MCF 10A (cell line): ENCODE results near the gene ZKSCAN2. TPM values are rescaled to one million over a fixed set of nuclear protein-coding genes. Genes with fewer than 3 reads are reported as not detected.
A peak's percentile ranks its signal among the peaks of the same experiment; 100 is the strongest.

Source experiments
- BruUV-seq: library from RNA; stranded (reverse); fragments of 400-500 nt; replicated peaks from 2 replicates; lab custom pipeline; 2021; lab: Mats Ljungman, UMichigan
- CTCF ChIA-PET: fragments of 300-600 bp; sonication (Branson Sonifier 250); formaldehyde crosslinking; extraction: SDS; loops from one replicate; lab custom pipeline; 2021; ENCODE audit warnings: antibody characterized with exemption, inconsistent platforms; lab: Yijun Ruan, JAX
- POLR2A ChIA-PET: fragments of 300-600, 350-650 bp; sonication (Branson Sonifier 250); formaldehyde crosslinking; extraction: SDS; loops from one replicate; lab custom pipeline; 2020; ENCODE audit warnings: antibody characterized with exemption, inconsistent platforms; lab: Yijun Ruan, JAX
- DNase-seq: peaks from one replicate; pipeline ENCODE4 v3.0.0-alpha.2; 2018; ENCODE audit not compliant: unreplicated experiment
- H3K27ac Mint-ChIP-seq: one replicate; pipeline ENCODE4 v1.8.0; 2022; ENCODE audit warnings: mild to moderate bottlenecking, low read depth, mixed read lengths; ENCODE audit not compliant: unreplicated experiment
- H3K27me3 Mint-ChIP-seq: one replicate; pipeline ENCODE4 v1.8.0; 2022; ENCODE audit warnings: mixed read lengths; ENCODE audit not compliant: insufficient read depth, unreplicated experiment
- H3K36me3 Mint-ChIP-seq: one replicate; pipeline ENCODE4 v1.8.0; 2022; ENCODE audit warnings: mild to moderate bottlenecking, moderate library complexity, mixed read lengths; ENCODE audit not compliant: insufficient read depth, unreplicated experiment
- H3K4me1 Mint-ChIP-seq: one replicate; pipeline ENCODE4 v1.8.0; 2022; ENCODE audit warnings: mixed read lengths; ENCODE audit not compliant: insufficient read depth, unreplicated experiment
- H3K4me3 Mint-ChIP-seq: one replicate; pipeline ENCODE4 v1.8.0; 2022; ENCODE audit warnings: mild to moderate bottlenecking, moderate library complexity, mixed read lengths; ENCODE audit not compliant: unreplicated experiment
- H3K9me3 Mint-ChIP-seq: one replicate; pipeline ENCODE4 v1.8.0; 2022; ENCODE audit warnings: mixed read lengths; ENCODE audit not compliant: unreplicated experiment
- intact Hi-C: fragments of 100-400 bp; cut with micrococcal nuclease; formaldehyde crosslinking; loops from 2 replicates; pipeline ENCODE4 v1.14.1; 2022
- total RNA-seq: library from RNA; stranded (reverse); gene quantifications from 2 replicates; pipeline ENCODE4 v1.2.3, GENCODE V29; 2022
- TF ChIP-seq, protein P1 (sequence below): fragments of 200-600 bp; IDR thresholded peaks from one replicate; pipeline ENCODE4 v1.8.0; 2022; ENCODE audit warnings: antibody characterized with exemption, mild to moderate bottlenecking; ENCODE audit not compliant: unreplicated experiment

Gene ZKSCAN2
- total RNA-seq, 1 experiment from 2014 or later, result 7.8 TPM

DNA sequence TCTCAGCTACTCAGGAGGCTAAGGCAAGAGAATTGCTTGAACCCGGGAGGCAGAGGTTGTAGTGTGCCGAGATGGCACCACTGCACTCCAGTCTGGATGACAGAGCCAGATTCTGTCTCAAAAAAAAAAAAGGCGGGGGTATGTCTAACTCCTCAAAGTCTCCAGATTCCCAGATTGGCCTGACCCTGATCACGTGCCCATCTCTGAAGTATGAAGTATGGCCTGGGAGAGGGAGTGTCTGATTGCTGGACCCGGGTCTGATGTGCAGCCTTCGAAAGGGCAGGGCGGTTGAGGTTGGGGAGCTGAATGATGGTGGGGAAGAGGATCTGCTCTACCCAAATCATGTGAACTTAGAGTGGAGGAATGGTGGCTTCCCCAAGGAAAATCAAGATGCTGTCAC lies 58.2 kb downstream of the ZKSCAN2 start:
- H3K36me3 Mint-ChIP-seq, result no peaks in the 10 kb centered on the region
- POLR2A ChIA-PET, result no interaction called here
- H3K9me3 Mint-ChIP-seq, result no peaks in the 10 kb centered on the region
- BruUV-seq, result no TSS peak
- no peak for DNase-seq
- intact Hi-C loops, result no loop called here
- CTCF ChIA-PET, result interaction anchor here (0.7 to 0.8 kb wide), 2 partner anchors 87 to 680 kb away, joined by 3 to 4 read pairs; no protein-coding TSS in a partner anchor
- no peaks in the 10 kb centered on the region for H3K4me1 Mint-ChIP-seq
- no peak overlapping the region for H3K4me3 Mint-ChIP-seq
- TF ChIP-seq, protein P1, sequence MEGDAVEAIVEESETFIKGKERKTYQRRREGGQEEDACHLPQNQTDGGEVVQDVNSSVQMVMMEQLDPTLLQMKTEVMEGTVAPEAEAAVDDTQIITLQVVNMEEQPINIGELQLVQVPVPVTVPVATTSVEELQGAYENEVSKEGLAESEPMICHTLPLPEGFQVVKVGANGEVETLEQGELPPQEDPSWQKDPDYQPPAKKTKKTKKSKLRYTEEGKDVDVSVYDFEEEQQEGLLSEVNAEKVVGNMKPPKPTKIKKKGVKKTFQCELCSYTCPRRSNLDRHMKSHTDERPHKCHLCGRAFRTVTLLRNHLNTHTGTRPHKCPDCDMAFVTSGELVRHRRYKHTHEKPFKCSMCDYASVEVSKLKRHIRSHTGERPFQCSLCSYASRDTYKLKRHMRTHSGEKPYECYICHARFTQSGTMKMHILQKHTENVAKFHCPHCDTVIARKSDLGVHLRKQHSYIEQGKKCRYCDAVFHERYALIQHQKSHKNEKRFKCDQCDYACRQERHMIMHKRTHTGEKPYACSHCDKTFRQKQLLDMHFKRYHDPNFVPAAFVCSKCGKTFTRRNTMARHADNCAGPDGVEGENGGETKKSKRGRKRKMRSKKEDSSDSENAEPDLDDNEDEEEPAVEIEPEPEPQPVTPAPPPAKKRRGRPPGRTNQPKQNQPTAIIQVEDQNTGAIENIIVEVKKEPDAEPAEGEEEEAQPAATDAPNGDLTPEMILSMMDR, result no peak
- no peaks in the 10 kb centered on the region for H3K27me3 Mint-ChIP-seq
- no peak overlapping the region for H3K27ac Mint-ChIP-seq

DNA sequence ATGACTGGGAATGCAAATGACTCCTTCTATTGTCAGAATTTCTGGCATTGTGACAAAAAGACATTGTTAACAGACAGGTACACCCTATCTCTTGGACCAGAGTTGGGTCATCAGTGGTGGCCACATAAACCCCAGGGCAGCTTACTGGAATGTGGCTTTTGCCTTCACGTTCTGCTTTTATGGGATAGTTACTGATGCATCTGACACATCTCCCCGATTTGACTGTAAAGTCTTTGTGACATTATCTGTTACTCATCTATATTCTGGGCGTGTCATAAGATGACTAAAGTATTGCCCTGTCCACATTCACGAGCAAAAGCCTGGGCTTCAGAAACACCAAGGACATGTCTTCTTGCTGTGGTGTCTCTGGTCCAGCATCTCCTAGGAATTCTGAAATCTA lies 59.6 kb downstream of the ZKSCAN2 start:
- no peaks in the 10 kb centered on the region for H3K36me3 Mint-ChIP-seq
- H3K27me3 Mint-ChIP-seq, result no peaks in the 10 kb centered on the region
- intact Hi-C loops, result no loop called here
- H3K4me1 Mint-ChIP-seq, result no peaks in the 10 kb centered on the region
- no peak overlapping the region for H3K4me3 Mint-ChIP-seq
- H3K9me3 Mint-ChIP-seq, result no peaks in the 10 kb centered on the region
- TF ChIP-seq, protein P1, result no peak
- no peak for DNase-seq
- POLR2A ChIA-PET, result no interaction called here
- no TSS peak for BruUV-seq
- no peak overlapping the region for H3K27ac Mint-ChIP-seq
- CTCF ChIA-PET, result no interaction called here

DNA sequence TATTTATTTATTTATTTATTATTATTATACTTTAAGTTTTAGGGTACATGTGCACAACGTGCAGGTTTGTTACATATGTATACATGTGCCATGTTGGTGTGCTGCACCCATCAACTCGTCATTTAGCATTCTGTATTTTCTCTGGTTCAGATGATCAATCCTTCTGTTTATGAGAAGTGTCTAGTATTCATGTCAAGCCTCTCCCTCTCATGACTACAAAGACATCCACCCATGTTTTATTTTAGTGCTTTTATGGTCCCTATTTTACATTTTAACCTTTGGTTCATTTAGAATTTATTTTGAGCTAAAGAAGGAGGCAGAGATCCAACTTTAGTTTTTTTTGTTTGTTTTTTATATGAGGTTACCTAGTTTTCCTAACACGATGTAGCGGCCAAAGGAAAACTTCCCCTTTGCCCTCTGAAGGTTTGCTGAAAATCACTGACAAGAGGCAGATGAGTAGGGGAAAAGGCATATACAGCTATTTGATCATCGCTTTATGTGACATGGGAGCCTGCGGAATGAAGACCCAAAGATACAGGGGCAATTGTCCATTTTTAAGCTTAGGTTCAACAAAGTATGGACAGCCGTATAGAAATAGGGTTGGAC lies 63.3 kb downstream of the ZKSCAN2 start:
- Mint-ChIP-seq H3K36me3 (no peaks in the 10 kb centered on the region), H3K9me3 (no peaks in the 10 kb centered on the region), H3K27ac (peak overlapping the region; percentile 28), H3K27me3 (no peaks in the 10 kb centered on the region), H3K4me1 (no peaks in the 10 kb centered on the region), H3K4me3 (no peak overlapping the region)
- BruUV-seq, result no TSS peak
- intact Hi-C loops, result no loop called here
- DNase-seq, result no peak
- TF ChIP-seq, protein P1, result no peak
- POLR2A ChIA-PET, result no interaction called here
- CTCF ChIA-PET, result interaction anchor here (0.6 to 1.3 kb wide), 3 partner anchors 27 to 360 kb away, joined by 3 read pairs; no protein-coding TSS in a partner anchor

DNA sequence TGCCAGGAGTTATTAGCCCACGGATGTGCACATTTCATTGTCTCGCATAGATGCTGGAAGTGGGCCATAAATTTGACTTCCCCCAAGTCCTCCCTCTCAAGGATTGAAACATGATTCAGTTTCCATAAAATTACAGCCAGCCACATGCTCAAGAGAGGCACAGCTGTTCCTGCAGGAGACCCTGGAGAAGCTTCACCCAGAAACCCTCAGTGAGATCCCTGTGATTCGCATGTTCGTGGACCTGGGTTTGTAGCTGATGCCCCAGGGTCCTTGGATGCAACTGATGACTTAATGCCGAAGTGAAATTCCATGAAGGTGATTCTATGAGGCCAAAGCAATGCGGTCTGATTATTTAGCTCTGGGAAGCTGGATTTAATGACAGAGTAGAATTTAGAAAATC lies 65.5 kb downstream of the ZKSCAN2 start:
- Mint-ChIP-seq H3K4me1 (no peaks in the 10 kb centered on the region), H3K27ac (no peak overlapping the region), H3K4me3 (no peak overlapping the region), H3K9me3 (no peaks in the 10 kb centered on the region), H3K36me3 (no peaks in the 10 kb centered on the region), H3K27me3 (no peaks in the 10 kb centered on the region)
- intact Hi-C loops, result no loop called here
- no TSS peak for BruUV-seq
- TF ChIP-seq, protein P1, result no peak
- CTCF ChIA-PET, result interaction anchor here (0.6 kb wide), 1 partner anchor 41 kb away, joined by 5 read pairs; no protein-coding TSS in a partner anchor
- POLR2A ChIA-PET, result no interaction called here
- no peak for DNase-seq
